Dendritic cell treated with granulocyte-macrophage colony-stimulating factor and Interleukin-4, amounts not matched to agents 40 ng/mL and 50 ng/mL, for 4 days (primary cell): ENCODE data around the gene HES7.
A peak's percentile ranks its signal among the peaks of the same experiment; 100 is the strongest.

Source experiments
- H3K27ac Mint-ChIP-seq: one replicate; pipeline ENCODE4 v1.8.0; 2022; ENCODE audit warnings: mild to moderate bottlenecking, mixed read lengths
- H3K27me3 Mint-ChIP-seq: one replicate; pipeline ENCODE4 v1.8.0; 2022; ENCODE audit warnings: mild to moderate bottlenecking, mixed read lengths
- H3K36me3 Mint-ChIP-seq: one replicate; pipeline ENCODE4 v1.8.0; 2022; ENCODE audit warnings: low read depth, mixed read lengths
- H3K4me1 Mint-ChIP-seq: one replicate; pipeline ENCODE4 v1.8.0; 2022; ENCODE audit warnings: low read depth, mixed read lengths
- H3K4me3 Mint-ChIP-seq: one replicate; pipeline ENCODE4 v1.8.0; 2022; ENCODE audit warnings: mild to moderate bottlenecking, moderate library complexity, mixed read lengths
- H3K9me3 Mint-ChIP-seq: one replicate; pipeline ENCODE4 v1.8.0; 2022; ENCODE audit warnings: mixed read lengths
- intact Hi-C: fragments of 100-400 bp; cut with micrococcal nuclease; formaldehyde crosslinking; loops from one replicate; pipeline ENCODE4 v1.15.0; 2022

Gene HES7

DNA sequence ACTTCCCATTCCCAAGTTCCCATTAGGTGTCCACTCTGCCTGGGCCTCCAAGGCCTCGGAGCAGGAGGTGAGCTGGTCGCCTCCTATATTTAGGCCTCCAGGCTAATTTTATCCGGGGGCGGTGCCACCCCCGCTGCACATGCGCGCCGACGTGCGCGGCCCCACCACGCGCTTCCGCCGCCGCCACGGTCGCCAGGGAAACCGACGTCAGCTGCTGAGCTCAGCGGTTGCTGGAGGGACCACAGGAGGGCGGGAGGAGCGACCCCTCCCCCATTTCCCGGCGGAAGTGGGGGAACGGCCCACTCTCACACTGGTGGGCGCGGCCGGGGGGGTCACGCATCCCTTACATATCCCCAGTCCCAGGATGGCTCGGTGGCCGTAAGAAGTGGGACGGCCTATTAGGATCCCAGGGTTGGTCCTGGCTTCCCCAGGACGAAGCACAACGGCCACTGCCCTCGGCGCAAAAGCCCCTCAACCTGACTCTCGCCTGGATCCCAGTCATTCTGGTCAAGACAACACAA lies 27.3 kb upstream of the HES7 start:
- Mint-ChIP-seq H3K27ac (no peak overlapping the region), H3K4me3 (peak overlapping the region; percentile 84), H3K36me3 (peaks cover 53% of the 10 kb centered on the region), H3K4me1 (peaks cover 13% of the 10 kb centered on the region), H3K9me3 (no peaks in the 10 kb centered on the region), H3K27me3 (no peaks in the 10 kb centered on the region)
- intact Hi-C loops, result loop anchor here (10.0 kb wide), 1 partner anchor 306 kb away; no protein-coding TSS in a partner anchor

DNA sequence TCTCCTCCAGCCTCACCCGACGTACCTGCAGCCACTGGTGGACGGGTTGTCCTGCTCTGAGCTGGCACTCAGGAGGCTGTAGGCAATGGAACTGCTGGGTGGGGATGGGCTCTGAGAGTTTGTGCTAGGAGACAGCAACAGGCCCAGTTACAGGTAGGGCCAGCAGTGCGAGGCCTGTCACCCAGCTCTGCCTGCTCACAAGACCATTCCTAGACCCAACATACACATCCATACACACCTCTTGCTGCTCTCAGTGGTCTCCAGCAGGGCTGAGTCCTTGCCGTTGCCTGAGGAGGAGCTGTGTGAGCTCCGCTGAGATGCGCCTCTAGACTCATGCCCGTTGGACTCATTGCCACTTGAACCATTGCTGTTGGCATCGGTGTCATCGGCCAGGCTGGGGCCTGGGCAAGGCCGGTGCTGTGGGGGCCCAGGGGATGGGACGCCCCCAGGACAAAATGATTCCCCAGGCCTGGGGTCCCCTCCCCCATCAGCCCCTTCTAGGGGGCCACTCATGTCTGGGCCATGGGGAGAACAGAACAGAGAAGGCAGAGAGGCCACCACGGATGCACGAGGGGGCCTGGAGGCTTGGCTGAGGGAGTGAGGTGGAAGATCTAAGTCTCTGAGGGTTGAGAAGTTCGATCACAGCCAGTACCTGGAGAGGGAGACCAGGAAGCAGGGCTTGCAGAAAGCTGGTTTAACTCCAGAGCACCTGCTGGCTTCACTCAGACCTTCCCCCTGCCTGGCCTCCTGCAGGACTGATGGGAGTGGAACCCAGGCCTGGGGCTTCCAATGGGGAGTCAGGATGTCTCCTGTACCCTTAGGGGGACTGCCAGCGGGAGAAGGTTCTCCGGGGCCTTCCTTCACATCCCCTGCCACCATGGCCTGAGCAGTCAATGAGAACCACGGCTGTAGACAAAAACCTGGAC lies 26.6 kb upstream of the HES7 start:
- H3K27me3 Mint-ChIP-seq, result no peaks in the 10 kb centered on the region
- H3K9me3 Mint-ChIP-seq, result no peaks in the 10 kb centered on the region
- H3K36me3 Mint-ChIP-seq, result peaks cover 60% of the 10 kb centered on the region
- intact Hi-C loops, result loop anchor here (10.0 kb wide), 1 partner anchor 306 kb away; no protein-coding TSS in a partner anchor
- no peak overlapping the region for H3K27ac Mint-ChIP-seq
- peaks cover 13% of the 10 kb centered on the region for H3K4me1 Mint-ChIP-seq
- H3K4me3 Mint-ChIP-seq, result peak overlapping the region; percentile 84

DNA sequence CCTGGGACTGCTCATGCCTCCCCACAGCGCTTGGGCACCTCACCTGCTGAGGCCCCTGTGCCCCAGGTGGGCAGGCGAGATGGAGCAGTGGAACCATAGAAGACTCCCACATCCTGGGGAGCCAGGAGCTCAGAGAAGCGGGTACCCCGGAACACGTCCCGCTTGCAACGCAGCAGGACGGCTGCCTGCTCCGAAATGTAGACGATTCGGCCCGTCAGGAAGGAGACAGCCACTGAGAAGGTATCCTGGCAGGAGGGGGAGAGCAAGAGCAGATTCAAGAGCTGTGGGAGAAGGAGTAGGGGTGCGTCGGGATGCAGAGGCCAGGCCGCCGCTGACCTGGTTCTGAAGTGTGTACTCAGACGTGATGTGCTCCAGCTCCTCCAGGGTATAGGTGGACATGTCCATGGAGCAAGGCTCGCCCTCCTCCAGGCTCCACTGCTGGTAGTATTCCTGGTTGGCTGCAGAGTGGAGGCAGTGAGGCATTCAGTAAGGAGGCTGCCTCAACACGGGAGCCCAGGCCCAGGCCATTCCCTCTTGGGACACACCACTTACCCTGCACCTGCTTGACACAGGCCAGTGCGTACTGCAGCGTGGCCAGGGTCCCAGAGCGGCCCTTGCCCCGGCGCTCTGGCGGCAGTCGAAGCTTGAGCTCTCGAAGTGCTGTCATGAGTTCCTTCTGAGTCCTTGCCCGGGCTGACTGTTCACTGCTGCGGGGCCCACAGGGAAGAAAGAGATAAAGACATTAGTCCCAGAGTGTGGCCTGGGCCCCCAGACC lies 25.7 kb upstream of the HES7 start:
- Mint-ChIP-seq H3K27ac (no peak overlapping the region), H3K4me3 (no peak overlapping the region), H3K27me3 (no peaks in the 10 kb centered on the region), H3K4me1 (peaks cover 13% of the 10 kb centered on the region), H3K9me3 (no peaks in the 10 kb centered on the region), H3K36me3 (peaks cover 68% of the 10 kb centered on the region)
- intact Hi-C loops, result loop anchor here (10.0 kb wide), 1 partner anchor 305 kb away; no protein-coding TSS in a partner anchor

DNA sequence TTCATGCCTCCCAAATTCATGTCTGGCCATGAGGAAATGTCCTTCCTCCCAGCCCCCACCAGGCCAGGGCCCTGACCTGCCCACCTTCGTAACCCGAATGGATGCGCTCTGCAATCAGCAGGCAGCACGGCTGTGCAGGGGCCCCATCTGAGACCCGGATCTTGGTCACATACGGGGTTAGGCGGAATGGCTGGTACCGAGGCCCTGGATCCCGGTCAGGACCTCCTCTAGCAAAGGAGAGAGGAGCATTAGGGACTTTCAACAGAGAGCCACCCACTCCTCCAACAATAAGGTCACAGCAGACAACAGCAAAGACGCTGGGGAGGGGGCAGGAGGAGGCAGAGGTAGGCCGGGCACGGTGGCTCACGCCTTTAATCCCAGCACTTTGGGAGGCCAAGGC lies 24.7 kb upstream of the HES7 start:
- Mint-ChIP-seq H3K36me3 (peaks cover 79% of the 10 kb centered on the region), H3K4me1 (peaks cover 13% of the 10 kb centered on the region), H3K9me3 (no peaks in the 10 kb centered on the region), H3K4me3 (no peak overlapping the region), H3K27me3 (no peaks in the 10 kb centered on the region), H3K27ac (no peak overlapping the region)
- intact Hi-C loops, result no loop called here

DNA sequence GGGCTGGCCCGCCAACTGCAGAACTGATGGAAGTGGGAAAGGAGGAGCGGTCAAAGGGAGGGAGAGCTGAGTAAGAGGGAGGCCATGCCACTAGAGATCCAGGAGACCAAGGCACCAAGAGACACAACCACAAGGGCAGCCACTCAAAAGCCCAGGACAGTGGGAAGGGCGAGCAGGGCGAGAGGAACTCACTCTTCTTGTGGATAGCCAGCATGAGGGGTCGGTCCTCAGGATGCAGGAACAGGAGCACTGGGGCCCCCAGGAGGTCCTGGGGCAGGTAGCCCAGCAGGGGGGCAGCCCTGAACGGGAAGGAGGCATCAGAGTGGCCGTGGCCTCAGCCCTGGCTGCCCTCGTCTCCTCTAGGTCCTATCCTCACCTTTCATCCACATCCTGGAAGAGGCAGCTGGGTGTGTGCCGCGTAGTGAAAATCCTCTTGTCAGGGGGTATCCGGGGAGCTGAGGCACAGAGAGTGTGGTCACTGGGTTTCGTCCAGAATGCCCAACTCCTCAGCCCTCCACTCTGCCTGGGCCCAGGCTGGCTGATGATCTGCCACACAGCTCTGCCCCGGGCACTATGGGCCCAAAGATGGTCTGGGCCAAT lies 24.0 kb upstream of the HES7 start:
- H3K4me3 Mint-ChIP-seq, result no peak overlapping the region
- intact Hi-C loops, result no loop called here
- H3K27me3 Mint-ChIP-seq, result no peaks in the 10 kb centered on the region
- H3K4me1 Mint-ChIP-seq, result peaks cover 13% of the 10 kb centered on the region
- H3K9me3 Mint-ChIP-seq, result no peaks in the 10 kb centered on the region
- H3K27ac Mint-ChIP-seq, result no peak overlapping the region
- peaks cover 85% of the 10 kb centered on the region for H3K36me3 Mint-ChIP-seq

DNA sequence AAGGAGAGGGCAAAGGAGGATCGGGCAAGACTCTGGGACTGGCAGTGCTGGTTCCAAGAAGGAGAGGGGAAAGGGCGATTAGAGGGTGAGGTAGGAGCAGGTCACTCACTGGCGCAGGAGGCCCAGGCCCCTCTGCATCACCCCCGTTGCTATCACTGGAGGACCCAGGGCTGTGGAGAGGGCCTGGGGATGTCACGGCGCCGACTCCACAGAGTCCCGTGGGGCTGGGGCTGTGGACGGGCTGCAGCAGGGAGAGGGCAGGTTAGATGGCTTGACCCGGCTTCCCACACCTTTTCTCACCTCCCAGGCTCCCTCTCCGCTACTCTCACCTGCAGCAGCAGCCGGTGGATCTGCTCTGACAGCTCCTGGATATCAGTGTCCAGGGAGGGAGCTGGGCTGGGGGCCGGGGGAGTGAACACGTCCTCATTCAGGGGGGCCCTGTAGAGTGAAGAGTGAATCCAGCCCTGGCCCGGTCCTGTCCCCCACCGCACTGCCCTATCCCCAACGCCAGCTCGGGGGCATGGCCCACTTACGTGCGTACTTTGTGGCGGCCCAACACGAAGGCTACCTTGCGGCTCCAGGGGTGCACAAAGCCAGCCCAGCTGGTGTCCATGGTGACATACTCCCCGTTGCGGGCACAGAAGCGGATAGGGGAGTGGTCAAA lies 23.4 kb upstream of the HES7 start:
- Mint-ChIP-seq H3K9me3 (no peaks in the 10 kb centered on the region), H3K4me1 (peaks cover 13% of the 10 kb centered on the region), H3K27ac (no peak overlapping the region), H3K4me3 (no peak overlapping the region), H3K27me3 (no peaks in the 10 kb centered on the region), H3K36me3 (peaks cover 92% of the 10 kb centered on the region)
- intact Hi-C loops, result no loop called here

DNA sequence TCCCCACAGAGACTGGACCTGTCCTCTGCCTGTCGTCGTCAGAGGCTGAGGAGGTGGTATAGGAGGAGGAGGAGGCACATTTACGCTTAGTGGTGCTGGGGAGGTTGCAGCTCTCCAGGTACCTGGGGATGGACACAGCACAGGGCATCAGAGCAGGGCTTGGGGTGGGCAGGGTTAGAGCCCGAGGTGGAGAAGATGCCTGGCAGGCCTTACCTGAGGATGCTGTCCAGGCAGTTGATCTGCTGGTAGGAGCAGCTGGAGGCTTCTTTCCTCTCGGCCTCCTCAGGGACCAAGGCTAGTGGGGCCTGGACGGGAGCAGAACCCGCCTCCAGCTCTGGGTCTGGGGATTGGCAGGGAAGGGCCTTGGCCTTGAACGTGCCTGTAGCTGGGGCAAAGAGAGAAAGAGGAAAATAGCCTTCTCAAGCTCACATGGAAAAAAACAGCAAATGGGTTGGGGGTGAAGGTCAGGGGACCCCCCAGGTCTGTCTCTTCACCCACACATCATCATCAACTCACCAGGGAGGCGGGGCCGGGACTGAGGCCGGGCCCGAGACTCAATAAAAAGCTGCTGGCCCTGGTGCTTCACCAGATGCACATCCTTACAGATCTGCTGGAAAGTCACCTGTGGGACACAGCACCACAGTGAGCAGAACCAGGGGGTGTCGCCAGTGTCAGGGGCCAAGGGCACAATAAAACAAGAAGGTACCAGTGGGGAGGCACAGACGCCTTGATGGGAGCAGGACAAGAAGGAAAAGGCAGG lies 22.7 kb upstream of the HES7 start:
- Mint-ChIP-seq H3K27me3 (no peaks in the 10 kb centered on the region), H3K36me3 (peaks cover 93% of the 10 kb centered on the region), H3K9me3 (no peaks in the 10 kb centered on the region), H3K4me1 (peaks cover 13% of the 10 kb centered on the region), H3K27ac (no peak overlapping the region), H3K4me3 (no peak overlapping the region)
- intact Hi-C loops, result no loop called here

DNA sequence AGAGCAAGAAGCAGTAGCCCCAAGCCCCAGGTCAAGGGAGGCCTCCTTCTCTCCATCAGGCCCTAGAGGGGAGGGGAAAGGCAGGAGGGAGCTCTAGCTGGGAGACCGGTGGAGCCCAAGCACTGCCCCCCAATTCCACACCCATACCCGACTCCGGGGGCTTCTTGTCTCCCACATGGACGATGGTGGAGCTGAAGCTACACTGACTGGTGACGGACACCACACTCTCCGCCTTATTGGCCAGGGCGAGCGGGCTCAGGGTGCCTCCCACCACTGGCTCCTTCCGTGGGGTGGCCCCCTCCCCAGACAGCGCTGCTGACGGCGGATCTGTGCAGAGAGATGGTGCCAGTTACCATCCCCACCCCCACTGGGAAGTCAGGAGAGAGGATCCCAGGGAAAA lies 21.9 kb upstream of the HES7 start:
- no peaks in the 10 kb centered on the region for H3K27me3 Mint-ChIP-seq
- no peak overlapping the region for H3K4me3 Mint-ChIP-seq
- no peak overlapping the region for H3K27ac Mint-ChIP-seq
- intact Hi-C loops, result no loop called here
- H3K4me1 Mint-ChIP-seq, result peaks cover 12% of the 10 kb centered on the region
- H3K36me3 Mint-ChIP-seq, result peaks cover 98% of the 10 kb centered on the region
- H3K9me3 Mint-ChIP-seq, result no peaks in the 10 kb centered on the region

DNA sequence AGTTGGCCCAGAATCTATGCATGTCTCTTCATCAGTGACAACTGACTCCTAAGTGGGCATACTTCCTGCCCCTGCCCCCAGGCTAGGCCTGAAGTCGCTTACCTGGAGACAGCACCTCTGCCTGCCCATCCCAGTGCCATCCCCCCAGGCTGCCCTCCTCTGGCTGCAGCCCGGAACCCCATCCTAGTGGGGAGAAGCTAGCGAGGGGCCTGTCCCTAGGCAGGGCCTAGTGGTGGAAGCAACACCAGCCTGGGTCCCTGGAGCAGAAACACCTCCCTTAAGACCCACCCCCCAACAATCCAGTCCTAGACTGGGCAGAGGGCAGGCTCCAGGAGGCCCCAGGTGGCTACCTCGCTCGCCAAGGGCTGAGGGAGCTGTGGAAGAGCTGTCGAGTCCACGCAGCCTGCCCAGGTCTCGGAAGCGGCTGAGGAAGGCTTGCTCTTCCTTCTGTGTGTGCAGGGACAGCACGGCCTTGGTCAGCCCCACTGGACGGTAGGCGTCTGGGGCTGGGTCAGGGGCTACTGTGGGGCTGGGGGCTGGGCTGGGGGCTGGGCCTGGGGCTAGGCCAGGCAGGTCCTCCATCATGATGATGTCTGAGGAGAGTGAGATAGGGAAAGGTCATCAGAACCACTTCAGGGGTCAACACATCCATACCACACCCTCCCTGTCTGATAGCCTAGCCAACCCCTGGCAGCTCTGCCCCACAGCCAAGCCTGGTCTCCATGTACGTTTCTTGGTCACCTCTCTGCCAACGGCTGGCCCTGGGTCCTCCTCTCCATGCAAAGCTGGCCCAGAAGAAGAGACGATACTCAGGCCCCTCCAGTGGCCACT lies 20.7 kb upstream of the HES7 start:
- Mint-ChIP-seq H3K9me3 (no peaks in the 10 kb centered on the region), H3K4me1 (peaks cover under 1% of the 10 kb centered on the region), H3K27me3 (no peaks in the 10 kb centered on the region), H3K4me3 (no peak overlapping the region), H3K27ac (no peak overlapping the region), H3K36me3 (peaks cover 100% of the 10 kb centered on the region)
- intact Hi-C loops, result no loop called here

DNA sequence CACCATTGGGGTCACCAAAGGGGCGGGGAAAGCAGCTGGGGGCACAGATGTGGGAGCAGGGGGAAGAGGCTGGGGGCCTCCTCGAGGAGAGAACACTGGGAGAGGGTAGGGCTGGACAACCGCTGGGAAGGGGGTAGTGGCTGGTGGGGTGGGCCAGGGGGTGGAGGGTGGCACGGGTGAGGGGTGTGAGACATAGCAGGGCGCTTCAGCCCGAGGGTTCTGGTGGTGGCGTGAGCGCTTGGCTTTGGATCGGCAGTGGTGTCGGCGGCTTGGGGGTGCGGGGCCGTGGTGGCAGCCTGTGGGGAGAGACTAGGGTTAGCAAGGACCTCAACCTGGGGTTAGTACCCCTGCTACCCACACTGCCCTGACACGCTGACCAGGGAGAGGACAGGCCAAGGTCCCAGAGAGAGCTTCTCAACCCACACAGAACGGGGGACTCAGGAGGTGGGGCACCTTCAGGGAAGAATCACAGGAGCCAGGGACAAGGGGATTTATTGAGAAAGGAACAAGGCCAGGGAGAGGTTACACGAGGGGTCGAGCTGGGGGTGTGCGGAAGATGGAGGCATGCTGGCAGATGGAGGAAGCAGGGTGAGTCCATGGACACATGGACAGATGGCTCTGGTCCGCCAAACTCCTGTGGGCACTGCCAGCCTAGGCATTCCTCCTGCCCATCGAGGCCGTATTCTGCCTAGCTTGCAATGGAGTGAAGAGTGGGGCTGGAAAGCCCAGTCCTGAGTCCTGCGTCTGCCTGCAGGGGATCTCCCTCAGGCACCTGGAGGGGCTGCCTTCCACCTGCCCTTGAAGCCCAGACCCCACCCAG lies 19.9 kb upstream of the HES7 start:
- Mint-ChIP-seq H3K36me3 (peaks cover 92% of the 10 kb centered on the region), H3K27me3 (no peaks in the 10 kb centered on the region), H3K9me3 (no peaks in the 10 kb centered on the region), H3K27ac (no peak overlapping the region), H3K4me3 (no peak overlapping the region), H3K4me1 (no peaks in the 10 kb centered on the region)
- intact Hi-C loops, result no loop called here

DNA sequence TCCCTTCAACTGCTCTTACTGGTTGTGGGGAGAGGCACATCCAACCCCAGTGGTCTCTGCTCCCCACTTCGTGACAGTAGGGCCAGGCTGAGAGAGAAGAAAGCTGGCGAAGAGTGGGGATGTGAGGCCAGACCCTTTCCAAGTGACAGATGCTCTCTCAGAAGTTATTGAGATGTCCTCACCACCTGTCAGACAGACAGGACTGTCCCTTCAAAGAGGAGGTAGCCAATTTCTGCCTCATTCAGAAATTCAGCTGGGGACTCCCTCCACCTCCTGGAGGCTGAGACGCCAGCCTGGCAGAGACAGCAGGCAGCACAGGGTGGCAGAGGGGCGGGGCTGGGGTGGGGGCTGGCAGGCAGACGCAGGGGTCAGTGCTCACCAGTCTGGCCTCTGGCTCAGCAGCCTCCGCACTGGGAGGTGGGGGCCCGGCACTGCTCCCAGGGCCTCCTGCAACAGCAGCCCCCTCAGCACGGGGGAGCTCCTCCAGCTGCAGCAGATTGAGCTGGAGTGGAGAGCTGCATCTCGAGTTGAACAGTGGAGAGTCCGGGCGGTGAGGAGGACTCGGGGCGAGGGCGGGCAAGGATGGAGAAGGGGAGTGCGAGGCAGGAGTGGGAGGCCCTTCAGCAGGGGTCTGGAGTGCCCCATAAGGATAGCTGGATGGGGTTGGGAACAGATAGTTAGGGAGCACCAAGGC lies 19.1 kb upstream of the HES7 start:
- no peak overlapping the region for H3K27ac Mint-ChIP-seq
- H3K4me1 Mint-ChIP-seq, result no peaks in the 10 kb centered on the region
- peaks cover 84% of the 10 kb centered on the region for H3K36me3 Mint-ChIP-seq
- no peaks in the 10 kb centered on the region for H3K9me3 Mint-ChIP-seq
- no peaks in the 10 kb centered on the region for H3K27me3 Mint-ChIP-seq
- intact Hi-C loops, result no loop called here
- no peak overlapping the region for H3K4me3 Mint-ChIP-seq
